GM19455 (cell line): ENCODE results near the gene MYO6.
"Not testable (repeated sequence)": the region's sequence is repeated elsewhere in the genome, so short reads cannot be mapped to it uniquely, and the experiment has no call there.

Source experiments
- ATAC-seq: cut with Tn5 transposase; IDR thresholded peaks from one replicate; pipeline ENCODE4 v1.9.1; 2021; ENCODE audit not compliant: unreplicated experiment

Gene MYO6

DNA sequence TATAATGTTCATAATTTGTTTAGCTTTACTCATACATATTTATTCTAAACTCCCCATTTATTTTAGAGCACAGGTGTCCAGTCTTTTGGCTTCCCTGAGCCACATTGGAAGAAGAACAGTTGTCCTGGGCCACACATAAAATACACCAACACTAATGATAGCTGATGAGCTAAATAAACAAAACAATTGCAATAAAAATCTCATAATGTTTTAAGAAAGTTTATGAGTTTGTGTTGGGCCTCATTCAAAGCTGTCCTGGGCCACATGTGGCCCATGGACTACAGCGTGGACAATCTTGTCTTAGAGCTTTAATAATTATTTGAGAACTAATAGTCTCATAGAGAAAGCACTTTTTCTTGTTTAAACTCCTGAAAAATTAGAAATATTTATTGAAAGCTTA is 131.3 kb downstream of the MYO6 start:
- no peak for ATAC-seq

DNA sequence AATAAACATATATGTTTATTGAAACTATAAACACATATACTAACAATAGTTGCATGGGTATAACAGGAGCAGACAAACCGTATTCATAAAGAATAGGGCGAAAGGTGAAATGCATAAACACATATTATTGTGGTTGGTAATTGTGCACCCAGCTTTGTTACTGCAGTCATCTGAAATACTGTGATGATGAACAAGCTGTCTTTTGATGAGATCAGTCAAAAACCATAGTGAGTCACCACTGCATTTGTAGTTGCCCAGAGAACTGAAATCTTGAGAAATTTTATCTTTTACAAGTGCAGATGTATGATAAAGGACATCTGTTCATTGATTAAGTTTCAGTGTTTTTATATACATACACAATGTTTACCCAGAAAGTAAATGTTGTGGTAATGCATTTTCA is 133.7 kb downstream of the MYO6 start:
- ATAC-seq: no peak

DNA sequence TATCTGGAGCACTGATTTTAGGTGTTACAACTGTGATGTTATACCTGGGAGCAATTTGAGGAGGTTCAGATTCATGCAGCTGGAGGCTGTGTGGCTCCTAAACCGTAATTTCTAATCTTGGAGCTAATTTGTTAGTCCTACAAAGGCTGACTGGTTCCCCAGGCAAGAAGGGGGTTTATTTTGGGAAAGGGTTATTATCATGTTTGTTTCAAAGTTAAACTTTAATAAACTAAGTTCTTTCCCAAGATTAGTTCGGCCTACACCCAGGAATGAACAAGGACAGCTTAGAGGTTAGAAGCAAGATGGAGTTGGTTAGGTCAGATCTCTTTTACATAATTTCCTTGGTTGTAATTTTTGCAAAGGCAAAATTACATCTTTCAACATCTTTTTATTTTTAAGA is 135.8 kb downstream of the MYO6 start:
- no peak for ATAC-seq

DNA sequence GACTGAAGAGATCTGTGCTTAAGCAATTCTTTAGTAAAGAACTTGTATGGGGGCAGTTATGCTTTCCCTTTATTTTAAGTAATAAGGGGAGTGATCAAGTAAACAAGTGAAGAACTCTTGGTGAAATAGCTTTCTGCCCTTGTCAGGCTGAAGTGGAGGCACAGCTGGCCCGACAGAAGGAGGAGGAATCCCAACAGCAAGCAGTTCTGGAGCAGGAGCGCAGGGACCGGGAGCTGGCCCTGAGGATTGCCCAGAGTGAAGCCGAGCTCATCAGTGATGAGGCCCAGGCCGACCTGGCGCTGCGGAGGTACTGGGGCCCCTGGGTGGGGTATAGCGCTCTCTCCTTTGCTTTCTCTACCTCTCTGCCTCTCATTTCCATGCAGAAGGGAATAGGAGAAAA is 143.3 kb downstream of the MYO6 start:
- ATAC-seq: no peak

- ATAC-seq: peak; percentile 78
Observed at GRCh38 chr6:75893058-75893775, 144.2 kb downstream of the MYO6 start.

DNA sequence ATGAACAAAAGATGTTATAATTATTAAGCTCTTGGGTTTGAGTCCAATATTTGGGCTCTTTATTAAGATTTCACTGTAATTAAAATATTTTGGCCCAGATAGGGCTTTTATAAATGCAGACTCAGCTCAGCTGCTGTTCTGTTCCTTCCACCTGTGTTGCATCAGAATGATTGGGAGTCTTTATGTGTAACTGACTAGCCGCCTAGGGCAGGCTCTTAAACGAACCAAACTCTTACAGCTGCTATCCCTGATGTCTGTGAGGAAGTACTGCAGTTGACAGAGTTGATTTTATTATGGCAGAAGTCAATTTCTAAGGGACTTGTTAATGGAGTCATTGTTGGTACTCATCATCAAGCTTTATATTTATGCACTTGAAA is 144.7 kb downstream of the MYO6 start:
- peak; percentile 25 for ATAC-seq

DNA sequence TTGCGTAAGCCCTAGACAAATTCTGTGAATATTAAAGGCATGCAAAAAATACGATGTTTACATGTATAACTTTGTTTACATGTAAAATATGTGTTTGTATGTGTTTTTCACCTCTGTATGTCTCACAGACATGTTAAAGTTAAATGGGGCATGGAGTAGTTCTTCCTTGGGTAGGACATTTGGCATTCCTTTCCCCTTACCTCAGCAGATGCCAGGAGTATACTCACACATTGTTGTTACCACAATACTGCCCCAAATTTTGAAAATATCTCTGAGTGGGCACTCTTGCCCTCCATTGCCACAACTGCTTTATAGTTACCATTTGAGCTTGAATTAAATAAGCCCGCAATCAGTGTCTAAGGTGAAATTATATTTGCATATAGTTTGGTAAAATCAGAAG is 147.5 kb downstream of the MYO6 start:
- ATAC-seq: no peak

DNA sequence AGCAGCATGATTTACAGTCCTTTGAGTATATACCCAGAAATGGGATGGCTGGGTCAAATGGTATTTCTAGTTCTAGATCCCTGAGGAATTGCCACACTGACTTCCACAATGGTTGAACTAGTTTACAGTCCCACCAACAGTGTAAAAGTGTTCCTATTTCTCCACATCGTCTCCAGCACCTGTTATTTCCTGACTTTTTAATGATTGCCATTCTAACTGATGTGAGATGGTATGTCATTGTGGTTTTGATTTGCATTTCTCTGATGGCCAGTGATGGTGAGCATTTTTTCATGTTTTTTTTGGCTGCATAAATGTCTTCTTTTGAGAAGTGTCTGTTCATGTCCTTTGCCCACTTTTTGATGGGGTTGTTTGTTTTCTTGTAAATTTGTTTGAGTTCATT is 151.2 kb downstream of the MYO6 start:
- not testable (repeated sequence) for ATAC-seq

DNA sequence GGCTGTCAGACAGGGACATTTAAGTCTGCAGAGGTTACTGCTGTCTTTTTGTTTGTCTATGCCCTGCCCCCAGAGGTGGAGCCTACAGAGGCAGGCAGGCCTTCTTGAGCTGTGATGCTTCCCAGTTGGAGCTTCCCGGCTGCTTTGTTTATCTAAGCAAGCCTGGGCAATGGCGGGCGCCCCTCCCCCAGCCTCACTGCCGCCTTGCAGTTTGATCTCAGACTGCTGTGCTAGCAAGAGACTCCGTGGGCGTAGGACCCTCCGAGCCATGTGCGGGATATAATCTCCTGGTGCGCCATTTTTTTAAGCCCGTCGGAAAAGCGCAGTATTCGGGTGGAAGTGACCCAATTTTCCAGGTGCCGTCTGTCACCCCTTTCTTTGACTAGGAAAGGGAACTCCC is 156.1 kb downstream of the MYO6 start:
- not testable (repeated sequence) for ATAC-seq

DNA sequence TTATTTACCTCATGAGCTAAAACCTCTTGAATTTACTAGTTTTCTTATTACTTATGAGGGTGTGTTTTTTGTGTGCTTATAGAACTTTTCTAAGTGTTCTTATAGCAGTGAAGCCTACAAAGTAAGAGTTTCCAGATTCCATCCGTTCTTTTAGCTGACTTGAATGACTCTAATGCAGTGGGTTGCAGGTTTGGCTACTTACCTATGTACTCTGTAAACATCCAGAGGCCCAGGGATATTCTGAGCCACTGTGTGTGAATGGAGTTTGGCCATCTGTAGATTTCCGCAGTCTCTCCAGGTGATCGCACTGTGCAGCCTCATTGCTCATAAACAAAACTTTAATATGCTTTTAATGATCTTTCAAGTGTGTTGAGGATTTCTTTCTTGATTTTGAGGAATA is 157.8 kb downstream of the MYO6 start:
- ATAC-seq: no peak

DNA sequence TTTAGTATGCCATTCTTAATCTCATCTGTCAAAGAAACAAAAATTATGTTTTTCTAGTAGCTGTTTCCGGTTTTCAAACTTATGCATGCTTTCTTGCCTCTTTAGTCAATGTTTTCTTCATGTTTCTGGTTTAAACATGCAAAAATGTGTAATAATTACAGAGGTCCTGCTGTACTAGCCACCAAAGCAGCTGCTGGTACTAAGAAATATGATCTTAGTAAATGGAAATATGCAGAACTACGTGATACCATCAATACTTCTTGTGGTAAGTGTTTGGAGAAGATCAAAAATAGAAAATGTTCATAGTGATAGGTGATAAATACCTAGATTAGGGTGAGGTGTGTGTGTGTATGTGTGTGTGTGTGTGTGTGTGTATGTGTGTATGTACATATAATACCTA is 158.4 kb downstream of the MYO6 start:
- no peak for ATAC-seq

GRCh38 chr6:75913040-75913439 is 164.0 kb downstream of the MYO6 start:
- ATAC-seq: no peak

GRCh38 chr6:75922226-75922625 is 173.2 kb downstream of the MYO6 start:
- no peak for ATAC-seq

- peak; percentile 74 for ATAC-seq
Observed at GRCh38 chr6:75926293-75927168, 177.5 kb downstream of the MYO6 start.

- ATAC-seq: no peak
Observed at GRCh38 chr6:75931011-75931680, 182.1 kb downstream of the MYO6 start.

- no peak for ATAC-seq
Observed at GRCh38 chr6:75932067-75932466, 183.0 kb downstream of the MYO6 start.

GRCh38 chr6:75933387-75933975 is 184.4 kb downstream of the MYO6 start:
- ATAC-seq: no peak

GRCh38 chr6:75934643-75935472 is 185.8 kb downstream of the MYO6 start:
- peak; percentile 75 for ATAC-seq

GRCh38 chr6:75935473-75935793 is 186.4 kb downstream of the MYO6 start:
- peak; percentile 20 for ATAC-seq

DNA sequence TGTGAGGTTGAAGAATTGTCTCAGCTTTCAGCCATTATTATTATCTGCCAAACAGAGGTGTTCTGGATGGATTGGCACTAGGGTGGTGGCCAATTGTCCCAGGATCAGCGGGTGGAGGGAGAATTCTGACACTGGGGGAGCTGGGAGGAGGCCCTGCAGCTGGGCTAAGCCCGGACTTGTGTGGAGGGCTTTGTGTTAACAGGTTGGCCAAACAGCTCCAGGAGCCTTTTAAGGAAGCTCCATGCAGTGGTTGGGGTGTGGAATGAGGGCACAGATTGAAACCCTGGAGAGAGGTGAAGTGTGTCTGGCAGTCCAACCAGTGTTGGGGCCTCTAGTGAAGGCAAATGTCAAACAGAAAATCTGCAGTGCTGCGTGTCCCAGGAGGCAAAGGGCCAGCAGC is 187.6 kb downstream of the MYO6 start:
- ATAC-seq: no peak

DNA sequence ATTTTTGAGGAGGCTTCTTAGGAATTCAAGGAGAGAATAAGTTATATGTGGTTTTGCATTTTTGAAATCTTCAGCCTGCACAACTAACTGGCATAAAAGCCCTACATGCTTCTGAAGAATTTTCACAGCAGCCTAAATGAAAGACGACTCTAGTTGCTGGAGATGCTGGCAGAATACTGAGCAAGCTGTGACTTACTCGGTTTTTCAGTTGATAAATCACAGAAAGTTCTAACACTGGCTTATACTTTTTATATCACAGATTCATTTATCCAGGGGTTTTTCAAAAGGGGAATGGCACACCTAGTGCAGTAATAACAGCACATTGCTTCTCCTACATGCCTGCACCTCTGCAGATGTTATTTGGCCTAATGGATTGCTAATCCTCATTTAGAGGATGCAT is 188.8 kb downstream of the MYO6 start:
- no peak for ATAC-seq
